IMR-90 (cell line): ENCODE measurements around the gene TCAP. TPM values are rescaled to one million over a fixed set of nuclear protein-coding genes. Genes with fewer than 3 reads are reported as not detected.
A peak's percentile ranks its signal among the peaks of the same experiment; 100 is the strongest.

Source experiments
- ATAC-seq: fragments of 200-7000 bp; cut with Tn5 transposase; 2 replicates; pipeline ENCODE4 v1.9.1; 2020; ENCODE audit warnings: low read depth, mild to moderate bottlenecking, moderate library complexity
- BruUV-seq: library from RNA; stranded (reverse); fragments of 400-500 nt; replicated peaks from 2 replicates; lab custom pipeline; 2021; lab: Mats Ljungman, UMichigan
- CTCF ChIA-PET: fragments of 300-600 bp; formaldehyde crosslinking; extraction: SDS; loops from one replicate; lab custom pipeline; 2021; ENCODE audit warnings: antibody characterized with exemption; lab: Yijun Ruan, JAX
- POLR2A ChIA-PET: fragments of 300-600 bp; sonication (Branson Sonifier 250); formaldehyde crosslinking; loops from one replicate; lab custom pipeline; 2022; ENCODE audit warnings: antibody characterized with exemption; ENCODE audit not compliant: unreplicated experiment; lab: Charles Lee
- DNase-seq: peaks from one replicate; pipeline ENCODE4 v3.0.0; 2013
- H2AFZ ChIP-seq: replicated peaks from 2 replicates; pipeline ENCODE3; 2013; ENCODE audit warnings: low read length, mild to moderate bottlenecking; ENCODE audit not compliant: poor library complexity
- H2AK5ac ChIP-seq: 2 replicates; pipeline ENCODE4 v1.6.1; 2013; ENCODE audit warnings: low read depth, low read length, inconsistent platforms
- H2AK9ac ChIP-seq: replicated peaks from 2 replicates; pipeline ENCODE3; 2013; ENCODE audit warnings: mild to moderate bottlenecking, low read depth, low read length, moderate library complexity; ENCODE audit not compliant: poor library complexity
- H2BK120ac ChIP-seq: 2 replicates; pipeline ENCODE4 v1.6.1; 2013; ENCODE audit warnings: low read depth, low read length, inconsistent platforms
- H2BK15ac ChIP-seq: 3 replicates; pipeline ENCODE4 v1.6.1; 2013; ENCODE audit warnings: low read depth, low read length, inconsistent platforms
- H2BK20ac ChIP-seq: 2 replicates; pipeline ENCODE4 v1.6.1; 2013; ENCODE audit warnings: low read depth, mild to moderate bottlenecking, inconsistent platforms, low read length, moderate library complexity
- H2BK5ac ChIP-seq: 2 replicates; pipeline ENCODE4 v1.6.1; 2013; ENCODE audit warnings: mild to moderate bottlenecking, low read depth, low read length, inconsistent platforms; ENCODE audit not compliant: poor library complexity, severe bottlenecking
- H3K14ac ChIP-seq: replicated peaks from 2 replicates; pipeline ENCODE4 v1.6.1; 2013; ENCODE audit warnings: low read depth, low read length, inconsistent platforms
- H3K18ac ChIP-seq: 2 replicates; pipeline ENCODE4 v1.6.1; 2013; ENCODE audit warnings: low read depth, low read length, control low read depth
- H3K23ac ChIP-seq: 2 replicates; pipeline ENCODE4 v1.6.1; 2013; ENCODE audit warnings: low read depth, low read length, inconsistent platforms
- H3K27ac ChIP-seq: 2 replicates; pipeline ENCODE4 v1.5.1; 2013; ENCODE audit warnings: mild to moderate bottlenecking, control low read depth, low read length; ENCODE audit not compliant: insufficient read depth
- H3K27me3 ChIP-seq: 2 replicates; pipeline ENCODE4 v1.6.1; 2013; ENCODE audit warnings: low read length; ENCODE audit not compliant: control insufficient read depth, insufficient read depth
- H3K36me3 ChIP-seq: 2 replicates; pipeline ENCODE4 v1.6.1; 2013; ENCODE audit warnings: low read length, mixed read lengths; ENCODE audit not compliant: control insufficient read depth, insufficient read depth
- H3K4ac ChIP-seq: 2 replicates; pipeline ENCODE4 v1.6.1; 2013; ENCODE audit warnings: low read depth, low read length, inconsistent platforms
- H3K4me1 ChIP-seq: 2 replicates; pipeline ENCODE4 v1.6.1; 2013; ENCODE audit warnings: low read length, mixed read lengths; ENCODE audit not compliant: control insufficient read depth, insufficient read depth
- H3K4me2 ChIP-seq: 2 replicates; pipeline ENCODE4 v1.6.1; 2013; ENCODE audit warnings: low read depth, mild to moderate bottlenecking, control low read depth, low read length, moderate library complexity
- H3K4me3 ChIP-seq: 2 replicates; pipeline ENCODE4 v1.5.1; 2013; ENCODE audit warnings: low read depth, mild to moderate bottlenecking, control low read depth, low read length, moderate library complexity; ENCODE audit not compliant: insufficient read depth
- H3K56ac ChIP-seq: 2 replicates; pipeline ENCODE4 v1.6.1; 2013; ENCODE audit warnings: low read length, inconsistent platforms; ENCODE audit not compliant: insufficient read depth; ENCODE audit errors: extremely low read depth
- H3K79me1 ChIP-seq, 2 experiments: 2 replicates each; pipeline ENCODE4 v1.6.1; 2013; ENCODE audit warnings: low read length in 2 of 2, inconsistent platforms in 1 of 2, low read depth in 1 of 2
- H3K9ac ChIP-seq: 2 replicates; pipeline ENCODE4 v1.6.1; 2013; ENCODE audit warnings: low read depth, low read length, control low read depth
- H3K9me1 ChIP-seq: 2 replicates; pipeline ENCODE4 v1.6.1; 2013; ENCODE audit warnings: low read length, inconsistent platforms; ENCODE audit not compliant: insufficient read depth
- H3K9me3 ChIP-seq: 2 replicates; pipeline ENCODE4 v1.6.1; 2013; ENCODE audit warnings: low read length; ENCODE audit not compliant: control insufficient read depth, insufficient read depth
- H4K20me1 ChIP-seq: 2 replicates; pipeline ENCODE4 v1.6.1; 2013; ENCODE audit warnings: low read length, inconsistent platforms; ENCODE audit not compliant: insufficient read depth
- H4K5ac ChIP-seq: 2 replicates; pipeline ENCODE4 v1.6.1; 2013; ENCODE audit warnings: mild to moderate bottlenecking, low read depth, low read length, control low read depth
- H4K8ac ChIP-seq, 2 experiments: 2 replicates each; pipeline ENCODE4 v1.6.1; 2013; ENCODE audit warnings: low read depth in 2 of 2, low read length in 2 of 2, control low read depth in 1 of 2, inconsistent platforms in 1 of 2
- H4K91ac ChIP-seq: 2 replicates; pipeline ENCODE4 v1.6.1; 2013; ENCODE audit warnings: low read depth, low read length, inconsistent platforms; ENCODE audit not compliant: insufficient read depth
- CEBPB ChIP-seq: IDR thresholded peaks from 2 replicates; pipeline ENCODE4 v1.6.1; 2012; ENCODE audit warnings: low read depth, low read length, improper control_type of control experiment
- CHD1 ChIP-seq: IDR thresholded peaks from 2 replicates; pipeline ENCODE4 v1.6.1; 2012; ENCODE audit warnings: low read depth, low read length, improper control_type of control experiment
- CTCF ChIP-seq: conservative IDR thresholded peaks from 2 replicates; pipeline ENCODE4 v1.5.1; 2012; ENCODE audit warnings: mild to moderate bottlenecking, low read depth, low read length, improper control_type of control experiment
- ELK1 ChIP-seq: fragments of 150-350 bp; IDR thresholded peaks from 2 replicates; pipeline ENCODE4 v1.6.1; 2016; ENCODE audit warnings: low read depth, mild to moderate bottlenecking, low read length, moderate library complexity, borderline replicate concordance
- MAFK ChIP-seq: IDR thresholded peaks from 2 replicates; pipeline ENCODE4 v1.6.1; 2012; ENCODE audit warnings: low read depth, low read length, improper control_type of control experiment
- MAZ ChIP-seq: IDR thresholded peaks from 2 replicates; pipeline ENCODE4 v1.6.1; 2012; ENCODE audit warnings: low read depth, mild to moderate bottlenecking, low read length, improper control_type of control experiment, moderate library complexity, borderline replicate concordance
- NFE2L2 ChIP-seq: fragments of 150-350 bp; IDR thresholded peaks from 2 replicates; pipeline ENCODE4 v1.6.1; 2016; ENCODE audit warnings: low read depth, mild to moderate bottlenecking, low read length
- RAD21 ChIP-seq: IDR thresholded peaks from 2 replicates; pipeline ENCODE4 v1.6.1; 2012; ENCODE audit warnings: low read length, improper control_type of control experiment
- SMC3 ChIP-seq: fragments of 150-350 bp; IDR thresholded peaks from 2 replicates; pipeline ENCODE4 v1.6.1; 2016; ENCODE audit warnings: low read depth, mild to moderate bottlenecking, antibody characterized with exemption, low read length, moderate library complexity
- USF2 ChIP-seq: fragments of 150-350 bp; IDR thresholded peaks from 2 replicates; pipeline ENCODE4 v1.6.1; 2017; ENCODE audit warnings: mild to moderate bottlenecking, antibody characterized with exemption, low read length, low read depth
- WGBS, 2 experiments: methylation state at CpG; one replicate each; pipeline versions ENCODE4 v1.1.5 to v1.1.7; 2013; ENCODE audit warnings: missing lambda C conversion rate in 2 of 2; ENCODE audit not compliant: insufficient read length in 1 of 2; ENCODE audit errors: extremely low coverage in 2 of 2; 5-methylcytosine and 5-hydroxymethylcytosine counted together
- dilution Hi-C: fragments of 300-500 bp; cut with HindIII; formaldehyde crosslinking; loops from one replicate; pipeline ENCODE4 v1.14.3; 2018; ENCODE audit warnings: low sequenced_read_pairs; ENCODE audit not compliant: unreplicated experiment
- in situ Hi-C: fragments of 300-500 bp; cut with MboI; formaldehyde crosslinking; loops from 3 replicates; pipeline ENCODE4 v1.14.3; 2019; ENCODE audit warnings: low sequenced_read_pairs, inconsistent platforms, mixed read lengths
- intact Hi-C: fragments of 100-400 bp; cut with micrococcal nuclease; formaldehyde crosslinking; loops from 2 replicates; pipeline ENCODE4 v1.10.0; 2022
- polyA plus RNA-seq, 3 experiments: library from polyadenylated mRNA; depleted of rRNA; stranded (reverse); fragments of >200 nt; gene quantifications; 2 replicates each; pipeline ENCODE4 v1.2.3, GENCODE V29; 2012; ENCODE audit warnings: low replicate concordance in 1 of 3
- total RNA-seq: library from RNA; depleted of rRNA; stranded (reverse); fragments of >200 nt; gene quantifications from 2 replicates; pipeline ENCODE4 v1.2.3, GENCODE V29; 2012

TCAP gene
- total and polyA plus RNA-seq, 2 of the 4 experiments (the other 2 are of a cell fraction) = under 0.01 to 0.21 TPM

GRCh38 chr17:39701784-39702422 is 36.8 kb downstream of the TCAP start:
- peaks cover 21% of the 10 kb centered on the region for H3K4me1 ChIP-seq
- no peak overlapping the region for H4K8ac ChIP-seq
- peaks cover 54% of the 10 kb centered on the region for H4K20me1 ChIP-seq
- ChIA-PET POLR2A (no interaction called here), CTCF (no interaction called here)
- H3K23ac ChIP-seq = peak overlapping the region; percentile 39
- no peaks in the 10 kb centered on the region for H3K9me3 ChIP-seq
- no peak overlapping the region for H2BK15ac ChIP-seq
- peak overlapping the region; percentile 73 for H2AFZ ChIP-seq
- H3K4ac ChIP-seq = peak overlapping the region; percentile 38; the same call in 1 of the 2 replicates
- H3K18ac ChIP-seq = no peak overlapping the region
- no peak overlapping the region for H3K27ac ChIP-seq
- H2BK120ac ChIP-seq = no peak overlapping the region
- H3K27me3 ChIP-seq = no peaks in the 10 kb centered on the region
- peaks cover under 1% of the 10 kb centered on the region; the same call in 1 of the 2 replicates for H3K36me3 ChIP-seq
- H3K14ac ChIP-seq = peak overlapping the region; percentile 28; the same call in 1 of the 2 replicates
- no CpG with 5 or more reads among the region's 4 CpGs for WGBS, 2 experiments
- peak overlapping the region; percentile 65 for H2AK9ac ChIP-seq
- H4K5ac ChIP-seq = no peak overlapping the region
- peak overlapping the region; percentile 61 for H2AK5ac ChIP-seq
- H3K56ac ChIP-seq = no peak overlapping the region
- no peak overlapping the region for H2BK5ac ChIP-seq
- DNase-seq = no peak
- no TSS peak for BruUV-seq
- intact Hi-C loops = no loop called here
- H4K91ac ChIP-seq = no peak overlapping the region
- in situ Hi-C loops = no loop called here
- ATAC-seq = no peak
- TF ChIP-seq NFE2L2 = no peak
- no peak for TF ChIP-seq CEBPB
- no peak for TF ChIP-seq SMC3
- TF ChIP-seq USF2 = no peak
- TF ChIP-seq MAFK = no peak
- TF ChIP-seq CHD1 = no peak
- TF ChIP-seq RAD21 = no peak
- no peak for TF ChIP-seq CTCF
- no peak for TF ChIP-seq ELK1
- TF ChIP-seq MAZ = no peak
- no peak overlapping the region for H3K4me3 ChIP-seq
- dilution Hi-C loops = no loop called here
- H3K9me1 ChIP-seq = peaks cover 20% of the 10 kb centered on the region
- H3K4me2 ChIP-seq = peak overlapping the region; percentile 99; the same call in 1 of the 2 replicates
- no peak overlapping the region for H3K9ac ChIP-seq
- peaks cover 0 to 69% of the 10 kb centered on the region in 2 experiments; a peak in 3 of 4 replicates for H3K79me1 ChIP-seq
- no peak overlapping the region for H2BK20ac ChIP-seq
